NCI-H1694 treated with DMSO at 0.1 percent for 48 hours (cell line): ENCODE measurements around the gene LRCOL1.

Experiments
- DNase-seq: peaks from one replicate; lab custom pipeline; 2025; lab: John Stamatoyannopoulos, UW

The LRCOL1 gene

GRCh38 chr12:132619071-132619385 lies 8.6 kb upstream of the LRCOL1 start:
- no peak for DNase-seq

- no peak for DNase-seq
Observed at GRCh38 chr12:132618683-132619043, 8.3 kb upstream of the LRCOL1 start, which contains the start of gene P2RX2. TSS of gene P2RX2 (plus strand) at chr12:132618776. CDS start at chr12:132618817, 41 bp downstream.

- DNase-seq = no peak
Observed at GRCh38 chr12:132617822-132618682, 7.7 kb upstream of the LRCOL1 start.

- DNase-seq = no peak
Observed at GRCh38 chr12:132617135-132617701, 6.8 kb upstream of the LRCOL1 start.

GRCh38 chr12:132615579-132616038 lies 5.2 kb upstream of the LRCOL1 start:
- DNase-seq = no peak

- peak; percentile 53 for DNase-seq
Observed at GRCh38 chr12:132614861-132615578, 4.6 kb upstream of the LRCOL1 start.

- no peak for DNase-seq
Observed at GRCh38 chr12:132614029-132614428, 3.6 kb upstream of the LRCOL1 start.

- no peak for DNase-seq
Observed at GRCh38 chr12:132611620-132612019, 1.2 kb upstream of the LRCOL1 start.

- DNase-seq = no peak
Observed at GRCh38 chr12:132610866-132611602, 652 bp upstream of the LRCOL1 start.

- no peak for DNase-seq
Observed at GRCh38 chr12:132608231-132609171, 1.9 kb downstream of the LRCOL1 start.

- DNase-seq = no peak
Observed at GRCh38 chr12:132606927-132607326, 3.5 kb downstream of the LRCOL1 start.

- DNase-seq = peak; percentile 50
Observed at GRCh38 chr12:132606466-132606865, 3.9 kb downstream of the LRCOL1 start.

GRCh38 chr12:132605892-132606291 lies 4.5 kb downstream of the LRCOL1 start:
- DNase-seq = no peak

- DNase-seq = no peak
Observed at GRCh38 chr12:132604668-132605441, 5.5 kb downstream of the LRCOL1 start.

- DNase-seq = no peak
Observed at GRCh38 chr12:132604151-132604618, 6.2 kb downstream of the LRCOL1 start.

GRCh38 chr12:132603240-132604150 lies 6.9 kb downstream of the LRCOL1 start:
- DNase-seq = no peak

GRCh38 chr12:132602572-132603239 lies 7.7 kb downstream of the LRCOL1 start:
- DNase-seq = no peak

- no peak for DNase-seq
Observed at GRCh38 chr12:132601171-132601883, 9.1 kb downstream of the LRCOL1 start.
